Mesothelial cell of epicardium (in vitro differentiated cells): ENCODE results near the gene TNFSF8. TPM values are rescaled to one million over a fixed set of nuclear protein-coding genes. Genes with fewer than 3 reads are reported as not detected.

ENCODE experiments used
- DNase-seq, 2 experiments: peaks; one replicate each; pipeline ENCODE4 v3.0.0; 2021; ENCODE audit warnings: low spot score in 2 of 2; ENCODE audit not compliant: unreplicated experiment in 2 of 2
- H3K27ac Mint-ChIP-seq: 2 replicates; pipeline ENCODE4 v1.8.0; 2021; ENCODE audit warnings: mixed read lengths
- H3K27me3 Mint-ChIP-seq: 2 replicates; pipeline ENCODE4 v1.8.0; 2021; ENCODE audit warnings: low read depth, mixed read lengths
- H3K36me3 Mint-ChIP-seq: 2 replicates; pipeline ENCODE4 v1.8.0; 2021; ENCODE audit warnings: mixed read lengths
- H3K4me1 Mint-ChIP-seq: 2 replicates; pipeline ENCODE4 v1.8.0; 2021; ENCODE audit warnings: mixed read lengths
- H3K4me3 Mint-ChIP-seq: 2 replicates; pipeline ENCODE4 v1.8.0; 2021; ENCODE audit warnings: mild to moderate bottlenecking, moderate library complexity, mixed read lengths
- H3K9me3 Mint-ChIP-seq: 2 replicates; pipeline ENCODE4 v1.8.0; 2021; ENCODE audit warnings: mixed read lengths
- CTCF ChIP-seq: fragments of 200-600 bp; sonication (generic); IDR thresholded peaks from one replicate; pipeline ENCODE4 v1.5.0; 2021; ENCODE audit warnings: antibody characterized with exemption; ENCODE audit not compliant: unreplicated experiment
- total RNA-seq: library from RNA; stranded (reverse); gene quantifications from 3 replicates; pipeline ENCODE4 v1.2.1, GENCODE V29; 2021

TNFSF8 gene
- total RNA-seq, 1 donor from 2014 or later = not detected

- no peaks in the 10 kb centered on the region for H3K27me3 Mint-ChIP-seq
- H3K36me3 Mint-ChIP-seq = no peaks in the 10 kb centered on the region
- no peaks in the 10 kb centered on the region for H3K9me3 Mint-ChIP-seq
- DNase-seq = no peak
- no peak overlapping the region for H3K4me3 Mint-ChIP-seq
- H3K4me1 Mint-ChIP-seq = peaks cover 18% of the 10 kb centered on the region
- TF ChIP-seq CTCF = no peak
- no peak overlapping the region for H3K27ac Mint-ChIP-seq
These were observed 4.7 kb upstream of the TNFSF8 start for GRCh38 chr9:114935119-114935518.

GRCh38 chr9:114932502-114932901, 2.1 kb upstream of the TNFSF8 start:
- Mint-ChIP-seq H3K27ac (no peak overlapping the region), H3K36me3 (no peaks in the 10 kb centered on the region), H3K4me3 (no peak overlapping the region), H3K27me3 (no peaks in the 10 kb centered on the region), H3K4me1 (peaks cover 24% of the 10 kb centered on the region), H3K9me3 (no peaks in the 10 kb centered on the region)
- no peak for DNase-seq
- no peak for TF ChIP-seq CTCF

- no peak overlapping the region for H3K27ac Mint-ChIP-seq
These were observed 1.0 kb upstream of the TNFSF8 start for GRCh38 chr9:114931407-114931806.

GRCh38 chr9:114929201-114929600, 1.2 kb downstream of the TNFSF8 start:
- TF ChIP-seq CTCF = no peak
- Mint-ChIP-seq H3K36me3 (no peaks in the 10 kb centered on the region), H3K27me3 (no peaks in the 10 kb centered on the region), H3K4me3 (no peak overlapping the region), H3K27ac (no peak overlapping the region), H3K4me1 (peaks cover 37% of the 10 kb centered on the region), H3K9me3 (no peaks in the 10 kb centered on the region)
- DNase-seq = no peak

More at GRCh38 chr9:114931407-114931806, 1.0 kb upstream of the TNFSF8 start:
- no peak for DNase-seq
- no peak overlapping the region for H3K4me3 Mint-ChIP-seq
- no peaks in the 10 kb centered on the region for H3K27me3 Mint-ChIP-seq
- no peaks in the 10 kb centered on the region for H3K9me3 Mint-ChIP-seq
- H3K36me3 Mint-ChIP-seq = no peaks in the 10 kb centered on the region
- no peak for TF ChIP-seq CTCF
- peaks cover 31% of the 10 kb centered on the region for H3K4me1 Mint-ChIP-seq

- no peak overlapping the region for H3K27ac Mint-ChIP-seq
- no peak for TF ChIP-seq CTCF
- H3K36me3 Mint-ChIP-seq = no peaks in the 10 kb centered on the region
- H3K4me3 Mint-ChIP-seq = no peak overlapping the region
- no peaks in the 10 kb centered on the region for H3K27me3 Mint-ChIP-seq
- no peaks in the 10 kb centered on the region for H3K9me3 Mint-ChIP-seq
- peaks cover 37% of the 10 kb centered on the region for H3K4me1 Mint-ChIP-seq
- DNase-seq = no peak
These were observed 1.7 kb downstream of the TNFSF8 start for GRCh38 chr9:114928671-114929070.

GRCh38 chr9:114928136-114928535, 2.3 kb downstream of the TNFSF8 start:
- Mint-ChIP-seq H3K4me3 (no peak overlapping the region), H3K4me1 (peaks cover 37% of the 10 kb centered on the region), H3K27ac (no peak overlapping the region), H3K9me3 (peaks cover under 1% of the 10 kb centered on the region), H3K27me3 (no peaks in the 10 kb centered on the region), H3K36me3 (no peaks in the 10 kb centered on the region)
- no peak for DNase-seq
- no peak for TF ChIP-seq CTCF
